Erythroblast (primary cell): ENCODE measurements around the gene OBSCN.

ENCODE experiments used
- DNase-seq, 2 experiments: peaks; one replicate each; lab custom pipeline; 2025; lab: John Stamatoyannopoulos, UW
- GATA1 ChIP-seq: IDR thresholded peaks from 2 replicates; pipeline ENCODE4 v1.6.1; 2011; ENCODE audit warnings: low read depth, mild to moderate bottlenecking, control low read depth, low read length, moderate library complexity
- POLR2A ChIP-seq: IDR thresholded peaks from 2 replicates; pipeline ENCODE4 v1.6.1; 2011; ENCODE audit warnings: mild to moderate bottlenecking, low read length

Gene OBSCN

DNA sequence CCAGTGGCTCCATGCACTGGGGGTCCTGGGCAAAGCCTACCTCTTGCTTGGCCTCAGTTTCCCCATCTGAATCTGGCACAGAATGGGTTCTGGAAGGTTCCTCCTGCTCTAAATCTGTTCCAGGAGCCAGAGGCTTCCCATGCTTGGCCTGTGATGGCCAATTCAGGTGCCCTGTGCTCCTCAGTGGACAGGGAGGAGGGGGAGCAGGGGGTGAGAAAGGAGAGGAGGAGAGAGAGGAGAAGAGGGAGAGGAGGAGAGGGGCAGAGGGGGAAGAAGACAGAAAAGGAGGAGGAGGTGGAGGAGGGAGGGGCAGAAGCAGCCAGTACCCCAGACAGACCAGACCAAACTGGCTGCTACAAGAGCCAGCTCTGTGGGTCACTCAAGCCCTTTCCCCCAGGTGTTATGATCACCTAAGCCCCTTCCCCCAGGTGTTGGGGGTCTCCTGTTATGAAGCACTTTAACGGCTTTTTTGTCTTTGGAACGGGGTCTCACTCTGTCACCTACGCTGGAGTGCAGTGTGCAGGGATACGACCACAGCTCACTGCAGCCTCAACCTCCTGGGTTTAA lies 155.1 kb downstream of the OBSCN start:
- TF ChIP-seq GATA1, result no peak
- TF ChIP-seq POLR2A, result no peak
- DNase-seq, result no peak

DNA sequence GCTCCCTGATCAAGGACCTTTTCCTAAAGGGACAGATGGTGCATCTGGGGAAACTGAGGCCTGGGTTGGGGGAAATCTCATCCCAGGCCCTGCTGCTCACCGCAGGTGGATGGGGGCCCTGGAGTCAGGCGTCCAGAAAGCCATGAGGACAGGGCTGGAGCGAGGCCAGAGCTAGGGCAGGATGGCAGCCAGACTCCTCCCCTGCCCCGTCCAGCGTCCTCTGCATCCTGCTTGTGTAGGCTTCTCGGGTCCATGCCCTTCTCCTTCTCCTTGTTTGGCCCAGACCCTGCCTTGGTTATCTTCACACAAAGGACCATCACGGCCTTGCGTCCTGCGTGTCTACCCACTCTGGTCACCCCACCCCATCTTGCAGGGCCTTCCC lies 155.8 kb downstream of the OBSCN start:
- DNase-seq, result no peak
- no peak for TF ChIP-seq GATA1
- no peak for TF ChIP-seq POLR2A

DNA sequence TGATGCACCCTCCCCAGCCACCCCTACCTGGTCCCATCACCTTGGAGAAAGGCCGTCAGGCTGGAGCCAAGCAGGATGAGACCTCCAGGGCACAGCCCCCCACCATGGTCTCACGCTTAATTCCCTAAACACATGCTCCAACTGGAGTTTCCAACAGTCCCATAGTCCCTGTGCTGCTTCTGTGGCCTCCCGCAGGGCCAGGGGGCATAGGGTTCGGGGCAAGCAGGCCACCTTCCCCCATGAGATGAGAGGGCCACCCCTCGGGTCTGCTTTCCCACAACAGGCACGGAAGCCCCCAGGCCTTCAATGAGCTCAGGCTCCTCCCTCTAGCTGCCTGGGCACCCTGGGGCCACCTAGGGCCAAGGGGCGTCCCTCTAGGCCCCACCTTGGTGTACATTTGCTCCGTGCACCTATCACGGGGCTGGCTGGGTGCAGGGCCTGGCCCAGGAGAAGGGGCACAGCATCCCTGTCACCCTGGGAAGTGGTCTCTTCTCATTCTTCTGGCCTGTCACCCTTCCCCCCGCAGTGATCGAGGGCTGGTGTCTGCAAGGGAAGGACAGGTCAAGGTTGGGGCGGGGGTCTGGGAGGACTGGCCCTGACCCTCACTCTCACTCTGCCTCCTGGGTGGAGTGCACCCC lies 156.3 kb downstream of the OBSCN start:
- no peak for DNase-seq
- no peak for TF ChIP-seq GATA1
- TF ChIP-seq POLR2A, result no peak

DNA sequence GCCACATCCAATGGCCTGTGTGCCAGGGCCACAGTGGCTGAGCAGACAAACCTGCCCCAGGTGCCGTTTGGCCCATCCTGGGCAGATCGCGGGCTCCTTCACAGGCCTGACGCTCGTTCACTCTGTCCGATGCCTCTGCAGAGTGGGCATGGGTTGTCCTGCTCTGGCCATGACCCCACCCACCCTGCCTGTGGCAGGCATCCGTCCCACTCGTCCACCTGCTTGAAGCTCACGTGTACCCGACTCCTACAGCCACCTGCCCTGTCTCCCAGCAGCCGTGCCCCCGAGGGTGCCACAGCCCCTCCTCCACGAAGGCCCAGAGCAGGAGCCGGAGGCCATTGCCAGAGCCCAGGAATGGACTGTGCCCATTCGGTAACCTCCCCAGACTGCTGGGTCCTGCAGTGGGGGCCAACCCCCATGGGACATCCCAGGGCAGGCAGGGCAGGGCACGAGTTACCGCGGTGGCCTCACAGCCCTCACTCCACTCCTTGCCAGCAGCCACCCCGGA lies 156.9 kb downstream of the OBSCN start:
- no peak for TF ChIP-seq GATA1
- no peak for TF ChIP-seq POLR2A
- DNase-seq, result no peak

DNA sequence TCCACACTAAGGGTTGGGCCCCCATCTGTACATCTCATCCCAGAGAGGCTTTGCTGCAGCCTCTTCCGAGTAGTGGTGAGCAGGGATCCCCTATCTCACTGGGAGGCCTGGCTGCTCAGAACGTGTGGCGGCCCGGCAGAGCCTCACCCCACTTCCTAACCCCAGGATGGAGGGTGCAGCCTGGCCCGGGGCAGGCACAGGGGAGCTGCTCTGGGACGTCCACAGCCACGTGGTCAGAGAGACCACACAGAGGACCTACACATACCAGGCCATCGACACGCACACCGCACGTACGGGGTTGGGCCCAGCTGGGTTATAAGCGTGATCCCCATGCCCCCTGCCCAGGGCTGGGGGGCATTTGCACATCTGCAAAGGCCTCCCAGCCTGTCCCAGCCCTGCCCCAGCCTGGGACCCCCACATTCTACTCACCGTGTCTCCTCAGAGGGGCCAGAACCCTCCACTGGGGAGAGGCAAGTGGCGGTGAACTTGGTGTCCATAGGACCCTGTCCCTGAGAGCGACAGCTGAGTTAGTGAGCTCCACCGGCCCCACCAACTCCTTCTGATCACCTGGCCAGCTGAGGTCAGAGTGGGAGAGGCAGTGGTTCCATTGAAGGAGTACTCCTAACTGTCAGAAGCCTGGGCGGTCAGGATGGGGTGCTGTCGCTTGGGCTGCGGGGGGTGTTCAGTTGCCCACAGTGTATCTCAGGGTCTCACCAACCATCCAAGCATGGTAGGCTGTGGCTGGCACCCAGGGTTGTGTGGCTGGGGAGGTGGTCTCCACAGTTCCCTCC lies 157.6 kb downstream of the OBSCN start:
- no peak for DNase-seq
- TF ChIP-seq GATA1, result no peak
- no peak for TF ChIP-seq POLR2A

DNA sequence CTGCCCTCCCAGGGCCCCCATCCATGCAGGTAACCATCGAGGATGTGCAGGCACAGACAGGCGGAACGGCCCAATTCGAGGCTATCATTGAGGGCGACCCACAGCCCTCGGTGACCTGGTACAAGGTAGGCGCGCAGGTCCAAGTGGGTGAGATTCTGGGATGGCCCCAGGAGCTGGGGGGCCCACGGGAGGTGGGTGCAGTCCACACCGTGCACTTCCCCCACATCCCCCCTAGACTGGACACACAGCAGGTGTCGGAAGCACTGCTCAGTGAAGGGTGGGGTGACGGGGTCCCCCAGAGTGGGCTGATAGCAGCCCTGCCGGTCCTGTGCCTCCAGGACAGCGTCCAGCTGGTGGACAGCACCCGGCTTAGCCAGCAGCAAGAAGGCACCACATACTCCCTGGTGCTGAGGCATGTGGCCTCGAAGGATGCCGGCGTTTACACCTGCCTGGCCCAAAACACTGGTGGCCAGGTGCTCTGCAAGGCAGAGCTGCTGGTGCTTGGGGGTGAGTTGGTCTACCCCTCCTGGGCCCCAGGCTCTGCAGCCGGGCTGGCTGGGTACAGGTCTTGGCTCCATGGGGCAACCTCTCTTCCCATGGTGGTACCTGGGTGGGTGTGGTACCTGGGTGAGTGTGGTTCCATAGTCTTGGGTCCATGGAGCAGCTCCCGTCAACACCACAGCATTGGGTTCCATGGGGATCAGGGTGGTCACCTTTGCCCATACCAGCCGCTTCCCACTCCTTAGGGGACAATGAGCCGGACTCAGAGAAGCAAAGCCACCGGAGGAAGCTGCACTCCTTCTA lies 158.4 kb downstream of the OBSCN start:
- TF ChIP-seq GATA1, result no peak
- no peak for TF ChIP-seq POLR2A
- no peak for DNase-seq

DNA sequence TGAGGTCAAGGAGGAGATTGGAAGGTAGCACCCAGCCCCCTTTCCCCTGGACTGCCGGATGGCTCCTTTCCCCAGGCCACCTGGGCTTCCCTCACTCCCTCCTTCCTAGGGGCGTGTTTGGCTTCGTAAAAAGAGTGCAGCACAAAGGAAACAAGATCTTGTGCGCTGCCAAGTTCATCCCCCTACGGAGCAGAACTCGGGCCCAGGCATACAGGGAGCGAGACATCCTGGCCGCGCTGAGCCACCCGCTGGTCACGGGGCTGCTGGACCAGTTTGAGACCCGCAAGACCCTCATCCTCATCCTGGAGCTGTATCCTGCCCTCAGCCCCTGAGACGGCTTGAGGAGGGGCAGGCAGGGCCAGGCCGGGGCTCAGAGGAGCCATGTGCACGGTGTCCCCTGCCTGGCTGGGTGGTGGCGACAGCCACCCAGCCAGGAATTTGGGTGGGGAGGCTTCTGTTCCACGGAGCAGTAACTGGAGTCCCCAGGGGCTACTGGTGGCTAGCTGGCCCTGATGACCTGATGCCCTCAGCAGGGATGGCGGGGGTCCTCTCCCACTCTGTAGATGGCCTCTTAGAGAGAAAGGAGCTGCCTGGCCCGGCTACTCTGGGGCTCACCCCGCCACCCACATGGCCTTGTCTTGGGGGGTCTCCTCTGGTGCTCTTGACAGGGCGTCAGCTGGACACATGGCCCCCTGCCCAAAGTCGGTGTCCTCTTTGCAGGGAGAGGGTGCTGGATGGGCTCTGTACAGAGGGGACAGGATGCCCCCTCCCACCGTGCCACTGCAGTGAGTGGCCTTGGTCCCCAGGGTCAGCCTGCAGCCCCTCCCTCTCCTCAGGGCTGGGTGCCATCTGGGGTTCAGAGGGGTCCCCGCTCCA lies 159.3 kb downstream of the OBSCN start:
- no peak for DNase-seq
- TF ChIP-seq GATA1 (no peak), POLR2A (no peak)

DNA sequence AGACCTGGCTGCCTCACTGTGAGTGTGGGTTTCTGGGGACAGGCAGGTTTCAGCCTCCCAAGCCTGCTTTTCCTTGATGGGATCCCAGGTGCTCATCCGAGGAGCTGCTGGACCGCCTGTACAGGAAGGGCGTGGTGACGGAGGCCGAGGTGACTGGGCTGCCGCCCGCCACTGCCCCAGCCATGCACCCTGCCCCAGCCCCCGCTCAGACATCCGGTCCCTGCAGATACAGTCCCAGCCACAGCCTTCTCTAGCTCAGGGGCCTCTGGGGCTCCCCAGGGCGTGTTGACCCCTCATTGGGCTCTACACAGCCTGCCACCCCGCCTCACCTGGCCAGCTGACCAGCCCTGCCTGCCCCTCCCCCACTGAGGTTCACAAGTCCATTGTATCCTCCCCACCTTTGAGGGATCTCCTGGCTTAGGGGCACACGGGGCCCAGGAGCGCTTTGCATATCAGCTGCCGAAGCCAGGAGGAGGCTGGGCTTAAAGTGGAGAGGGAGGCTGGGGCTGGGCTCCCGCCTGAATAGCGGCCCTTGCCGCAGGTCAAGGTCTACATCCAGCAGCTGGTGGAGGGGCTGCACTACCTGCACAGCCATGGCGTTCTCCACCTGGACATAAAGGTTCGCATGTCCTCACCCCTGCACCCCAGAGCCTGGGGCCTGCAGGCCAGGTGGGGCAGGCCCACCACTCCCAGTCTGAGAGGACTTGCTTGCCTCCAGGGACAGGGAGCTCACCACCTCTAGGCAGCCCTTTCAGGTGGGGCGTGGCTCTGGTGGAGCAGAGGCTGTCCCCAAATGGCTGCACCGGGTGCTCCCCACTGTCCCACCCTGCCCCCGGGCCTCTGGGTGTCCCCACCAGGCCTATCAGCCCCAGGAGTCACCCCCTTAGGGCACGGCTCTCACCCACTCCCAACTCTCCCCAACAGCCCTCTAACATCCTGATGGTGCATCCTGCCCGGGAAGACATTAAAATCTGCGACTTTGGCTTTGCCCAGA lies 160.3 kb downstream of the OBSCN start:
- TF ChIP-seq POLR2A (no peak), GATA1 (no peak)
- peak; percentile 62 to 72 for DNase-seq

DNA sequence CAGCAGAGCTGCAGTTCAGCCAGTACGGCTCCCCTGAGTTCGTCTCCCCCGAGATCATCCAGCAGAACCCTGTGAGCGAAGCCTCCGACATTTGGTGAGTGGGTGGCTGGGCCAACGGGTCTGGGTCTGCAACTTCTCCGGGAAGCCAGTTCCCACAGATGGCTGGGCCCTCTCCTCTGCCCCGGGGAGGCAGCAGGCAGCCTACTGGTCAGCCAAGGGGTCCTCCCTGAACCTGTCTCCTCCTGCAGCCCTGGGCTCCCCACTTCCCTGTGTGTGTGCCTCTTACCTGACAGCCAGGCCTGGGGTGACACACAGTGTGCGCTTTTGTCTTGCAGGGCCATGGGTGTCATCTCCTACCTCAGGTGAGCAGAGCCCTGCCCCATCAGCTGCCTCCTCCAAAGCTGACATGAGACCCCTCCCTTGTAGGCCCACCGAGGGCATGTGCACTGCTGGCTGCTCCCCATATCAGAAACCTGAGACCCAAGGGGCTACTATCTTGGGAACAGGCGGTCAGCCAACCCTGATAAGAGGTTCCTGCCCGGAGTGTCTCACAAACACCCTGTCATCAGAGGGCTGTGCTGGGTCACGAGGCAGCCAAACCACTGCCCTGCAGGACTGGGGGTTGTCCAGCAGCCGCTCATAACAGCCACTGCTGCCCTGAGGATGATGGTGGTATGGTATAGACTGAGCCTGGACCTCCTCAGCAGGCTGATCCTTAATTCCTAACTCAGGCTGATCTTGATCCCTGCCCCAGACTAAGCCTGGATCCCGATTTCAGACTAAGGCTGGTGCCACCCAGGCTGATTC lies 161.2 kb downstream of the OBSCN start:
- DNase-seq, result peak; percentile 84 to 94

DNA sequence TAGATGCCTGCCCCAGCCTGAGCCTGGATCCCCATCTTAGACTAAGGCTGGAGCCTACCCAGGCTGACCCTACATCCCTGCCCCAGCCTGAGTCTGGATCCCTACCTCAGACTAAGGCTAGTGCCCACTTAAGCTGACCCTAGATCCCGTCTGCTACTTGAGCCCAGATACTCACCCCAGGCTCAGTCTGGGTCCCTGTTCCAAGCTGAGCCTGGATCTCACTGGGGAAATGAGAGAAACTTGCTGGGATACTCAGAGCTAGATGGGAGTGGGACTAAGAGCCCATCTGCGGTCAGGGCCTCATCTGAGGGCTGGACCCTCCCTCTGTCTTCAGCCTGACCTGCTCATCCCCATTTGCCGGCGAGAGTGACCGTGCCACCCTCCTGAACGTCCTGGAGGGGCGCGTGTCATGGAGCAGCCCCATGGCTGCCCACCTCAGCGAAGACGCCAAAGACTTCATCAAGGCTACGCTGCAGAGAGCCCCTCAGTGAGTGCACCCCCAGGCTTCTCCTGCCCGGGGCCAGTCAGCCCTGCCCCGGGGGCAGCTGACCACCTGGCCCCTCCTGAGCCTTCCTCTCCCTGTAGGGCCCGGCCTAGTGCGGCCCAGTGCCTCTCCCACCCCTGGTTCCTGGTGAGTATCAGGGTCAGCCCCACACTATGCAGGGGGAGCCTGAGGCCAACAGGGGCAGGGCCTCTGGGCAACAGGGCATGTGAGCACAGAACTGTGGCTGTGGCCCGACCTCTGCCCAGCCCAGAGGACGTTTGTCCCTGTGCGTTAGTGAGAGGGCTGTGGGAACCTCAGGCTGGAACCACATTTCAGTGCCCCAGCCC lies 162.0 kb downstream of the OBSCN start:
- TF ChIP-seq POLR2A (no peak), GATA1 (no peak)
- no peak for DNase-seq

More for the DNA sequence above, 161.2 kb downstream of the OBSCN start:
- TF ChIP-seq GATA1 (peak; percentile 67), POLR2A (no peak)
